ENCODE data around the gene CHTF18.

The CHTF18 gene

GRCh38 chr16:764848-765487 lies 23.5 kb upstream of the CHTF18 start:
- DNase-seq (ENCODE audit: low read depth) = no peak
- TF ChIP-seq CTCF (IDR thresholded peaks at IDR 0.05; ENCODE audit: control insufficient read depth, extremely low read depth, insufficient read depth) = no peak
- no peak overlapping the region for H3K4me3 ChIP-seq (ENCODE audit: low read depth, low read length)

GRCh38 chr16:765488-765865 lies 22.9 kb upstream of the CHTF18 start:
- no peak for DNase-seq (ENCODE audit: low read depth)
- H3K4me3 ChIP-seq (ENCODE audit: low read depth, low read length) = no peak overlapping the region
- no peak for TF ChIP-seq CTCF (IDR thresholded peaks at IDR 0.05; ENCODE audit: control insufficient read depth, extremely low read depth, insufficient read depth)

GRCh38 chr16:766008-766819 lies 22.2 kb upstream of the CHTF18 start:
- DNase-seq (ENCODE audit: low read depth) = no peak
- no peak overlapping the region for H3K4me3 ChIP-seq (ENCODE audit: low read depth, low read length)
- TF ChIP-seq CTCF (IDR thresholded peaks at IDR 0.05; ENCODE audit: control insufficient read depth, extremely low read depth, insufficient read depth) = no peak

GRCh38 chr16:766820-767640 lies 21.4 kb upstream of the CHTF18 start:
- no peak overlapping the region for H3K4me3 ChIP-seq (ENCODE audit: low read depth, low read length)
- no peak for DNase-seq (ENCODE audit: low read depth)
- no peak for TF ChIP-seq CTCF (IDR thresholded peaks at IDR 0.05; ENCODE audit: control insufficient read depth, extremely low read depth, insufficient read depth)

GRCh38 chr16:767743-768235 lies 20.6 kb upstream of the CHTF18 start:
- TF ChIP-seq CTCF (IDR thresholded peaks at IDR 0.05; ENCODE audit: control insufficient read depth, extremely low read depth, insufficient read depth) = no peak
- DNase-seq (ENCODE audit: low read depth) = no peak

GRCh38 chr16:768428-768827 lies 20.0 kb upstream of the CHTF18 start:
- DNase-seq (ENCODE audit: low read depth) = no peak
- H3K4me3 ChIP-seq (ENCODE audit: low read depth, low read length) = no peak overlapping the region
- no peak for TF ChIP-seq CTCF (IDR thresholded peaks at IDR 0.05; ENCODE audit: control insufficient read depth, extremely low read depth, insufficient read depth)

More at GRCh38 chr16:767743-768235, 20.6 kb upstream of the CHTF18 start:
- no peak overlapping the region for H3K4me3 ChIP-seq (ENCODE audit: low read depth, low read length)

All from LNCaP clone FGC (cell line).